Measurements from ENCODE around the gene PAQR4.

Gene PAQR4

GRCh38 chr16:2954656-2955381, 14.3 kb upstream of the PAQR4 start:
- no peak for TF ChIP-seq CTCF (IDR thresholded peaks at IDR 0.05)
- TF ChIP-seq ZFX (IDR thresholded peaks at IDR 0.05; ENCODE audit: borderline replicate concordance), result no peak
- H3K27ac ChIP-seq, result no peak overlapping the region

GRCh38 chr16:2955438-2955778, 13.7 kb upstream of the PAQR4 start:
- no peak overlapping the region for H3K27ac ChIP-seq
- no peak for TF ChIP-seq ZFX (IDR thresholded peaks at IDR 0.05; ENCODE audit: borderline replicate concordance)
- no peak for TF ChIP-seq CTCF (IDR thresholded peaks at IDR 0.05)

- no peak overlapping the region for H3K27ac ChIP-seq
- TF ChIP-seq ZFX (IDR thresholded peaks at IDR 0.05; ENCODE audit: borderline replicate concordance) (no peak), CTCF (IDR thresholded peaks at IDR 0.05) (no peak)
Measured at GRCh38 chr16:2955779-2956578, 13.2 kb upstream of the PAQR4 start.

GRCh38 chr16:2956579-2956956, 12.6 kb upstream of the PAQR4 start:
- no peak overlapping the region for H3K27ac ChIP-seq
- TF ChIP-seq CTCF (IDR thresholded peaks at IDR 0.05) (no peak), ZFX (IDR thresholded peaks at IDR 0.05; ENCODE audit: borderline replicate concordance) (no peak)

- TF ChIP-seq ZFX (IDR thresholded peaks at IDR 0.05; ENCODE audit: borderline replicate concordance) (no peak), CTCF (IDR thresholded peaks at IDR 0.05) (no peak)
- no peak overlapping the region for H3K27ac ChIP-seq
Measured at GRCh38 chr16:2959206-2959605, 9.9 kb upstream of the PAQR4 start.

- TF ChIP-seq CTCF (IDR thresholded peaks at IDR 0.05), result no peak
- no peak for TF ChIP-seq ZFX (IDR thresholded peaks at IDR 0.05; ENCODE audit: borderline replicate concordance)
- no peak overlapping the region for H3K27ac ChIP-seq
Measured at GRCh38 chr16:2960183-2961010, 8.8 kb upstream of the PAQR4 start.
